K562 (cell line): ENCODE results near the gene PIK3C2A. TPM values are rescaled to one million over a fixed set of nuclear protein-coding genes. Genes with fewer than 3 reads are reported as not detected.

Experiments used
- ATAC-seq: fragments of 200-7000 bp; cut with Tn5 transposase; 3 replicates; pipeline ENCODE4 v1.9.1; 2020; ENCODE audit warnings: moderate library complexity
- BruUV-seq: library from RNA; stranded (reverse); fragments of 400-500 nt; replicated peaks from 2 replicates; lab custom pipeline; 2021; lab: Mats Ljungman, UMichigan
- CTCF ChIA-PET: fragments of 300-600 bp; formaldehyde crosslinking; extraction: SDS; loops from one replicate; lab custom pipeline; 2021; ENCODE audit warnings: low intra/inter-chr PET ratio; lab: Yijun Ruan, JAX
- POLR2A ChIA-PET: fragments of 300-600, 350-650 bp; sonication (Branson Sonifier 250); formaldehyde crosslinking; extraction: SDS; loops from one replicate; lab custom pipeline; 2021; ENCODE audit warnings: antibody characterized with exemption, inconsistent platforms; lab: Yijun Ruan, JAX
- DNase-seq, 4 experiments: peaks; one replicate each; pipeline versions ENCODE4 v3.0.0 to v3.0.0-alpha.2; 2011 to 2018; ENCODE audit warnings: low spot score in 3 of 4, mixed read lengths in 3 of 4; ENCODE audit errors: extremely low read depth in 1 of 4
- FAIRE-seq: peaks from 2 replicates; lab custom pipeline; 2011; peaks lifted over from hg19 to GRCh38; lab: Jason Lieb, UNC
- H2AFZ ChIP-seq: 2 replicates; pipeline ENCODE4 v1.6.0; 2011; ENCODE audit warnings: low read depth, low read length, control low read depth, inconsistent platforms
- H3K27ac ChIP-seq: fragments of 200-600 bp; 3 replicates; pipeline ENCODE4 v1.8.0; 2011; ENCODE audit warnings: low read depth, mild to moderate bottlenecking, control low read depth, inconsistent platforms, low read length, moderate library complexity, mixed read lengths; ENCODE audit errors: extremely low read depth
- H3K27me3 ChIP-seq, 2 experiments: fragments of 300-600 bp in 1 of 2; 2 replicates in 1 of 2; 3 replicates in 1 of 2; pipeline versions ENCODE4 v1.6.0 to v1.8.0; 2011; ENCODE audit warnings: inconsistent platforms in 2 of 2, low read length in 2 of 2, mild to moderate bottlenecking in 1 of 2, mixed read lengths in 1 of 2, moderate library complexity in 1 of 2; ENCODE audit not compliant: control insufficient read depth in 2 of 2, insufficient read depth in 2 of 2
- H3K36me3 ChIP-seq: fragments of 300-600 bp; 3 replicates; pipeline ENCODE4 v1.8.0; 2011; ENCODE audit warnings: mild to moderate bottlenecking, low read length, inconsistent platforms; ENCODE audit not compliant: control insufficient read depth, insufficient read depth
- H3K4me1 ChIP-seq, 2 experiments: fragments of 200-600 bp in 1 of 2; replicated peaks in 1 of 2; 2 replicates in 1 of 2; 3 replicates in 1 of 2; pipeline versions ENCODE4 v1.5.1 to v1.8.0; 2011; ENCODE audit warnings: inconsistent platforms in 2 of 2, low read length in 2 of 2, mild to moderate bottlenecking in 1 of 2, mixed read lengths in 1 of 2, moderate library complexity in 1 of 2; ENCODE audit not compliant: control insufficient read depth in 2 of 2, insufficient read depth in 2 of 2
- H3K4me2 ChIP-seq: 2 replicates; pipeline ENCODE4 v1.6.1; 2011; ENCODE audit warnings: low read length, control low read depth, inconsistent platforms, mixed read lengths; ENCODE audit not compliant: insufficient read depth
- H3K4me3 ChIP-seq: fragments of 200-600 bp; sonication (generic), shearing (Covaris generic); 2 replicates; pipeline ENCODE4 v1.5.1; 2016; ENCODE audit warnings: control low read depth, inconsistent platforms
- H3K79me2 ChIP-seq: fragments of 200-600 bp; 3 replicates; pipeline ENCODE4 v1.8.0; 2011; ENCODE audit warnings: low read length, inconsistent platforms; ENCODE audit not compliant: control insufficient read depth, insufficient read depth
- H3K9ac ChIP-seq, 2 experiments: 2 replicates each; pipeline versions ENCODE4 v1.6.0 to v1.6.1; 2011; ENCODE audit warnings: low read depth in 2 of 2, low read length in 2 of 2, control low read depth in 1 of 2, inconsistent platforms in 1 of 2, mild to moderate bottlenecking in 1 of 2, mixed read lengths in 1 of 2; ENCODE audit not compliant: insufficient read depth in 1 of 2
- H3K9me1 ChIP-seq: one replicate; pipeline ENCODE4 v1.6.0; 2011; ENCODE audit warnings: inconsistent platforms, mild to moderate bottlenecking, low read length, moderate library complexity; ENCODE audit not compliant: control insufficient read depth, insufficient read depth
- H3K9me3 ChIP-seq: replicated peaks from 2 replicates; pipeline ENCODE4 v1.5.1; 2011; ENCODE audit warnings: low read depth, low read length, inconsistent platforms; ENCODE audit not compliant: control insufficient read depth, insufficient read depth
- H4K20me1 ChIP-seq: replicated peaks from 2 replicates; pipeline ENCODE4 v1.6.1; 2011; ENCODE audit warnings: low read length, inconsistent platforms, mixed read lengths; ENCODE audit not compliant: control insufficient read depth, insufficient read depth
- MXI1 ChIP-seq: IDR thresholded peaks from 2 replicates; pipeline ENCODE4 v1.6.1; 2011; ENCODE audit warnings: low read depth, mild to moderate bottlenecking, improper control_type of control experiment, low read length
- RAD51 ChIP-seq: fragments of 450-650 bp; IDR thresholded peaks from 2 replicates; pipeline ENCODE4 v1.7.1; 2016; ENCODE audit warnings: low read depth, mild to moderate bottlenecking, borderline replicate concordance
- WGBS: fragments of 100-300 bp; shearing (Covaris generic); methylation state at CpG from one replicate; pipeline ENCODE4 v1.1.6; 2016; ENCODE audit warnings: low coverage, mixed read lengths; ENCODE audit not compliant: insufficient coverage; ENCODE audit errors: missing lambda C conversion rate; 5-methylcytosine and 5-hydroxymethylcytosine counted together
- in situ Hi-C: fragments of 300-500 bp; cut with MboI; formaldehyde crosslinking; loops from 4 replicates; pipeline ENCODE4 v1.15.0; 2018; ENCODE audit warnings: inconsistent platforms, mixed read lengths
- intact Hi-C: fragments of 100-400 bp; cut with micrococcal nuclease; formaldehyde crosslinking; loops from 2 replicates; pipeline ENCODE4 v1.14.2; 2022
- polyA plus RNA-seq, 8 experiments: library from polyadenylated mRNA; depleted of rRNA in 4 of 8; stranded (reverse) in 5 of 8; unstranded in 3 of 8; fragments of >200 nt; fragmentation: Nextera tagmentation in 2 of 8; fragmentation: Illumina TruSeq in 1 of 8; extraction: Ambion mirVana in 2 of 8; extraction: Trizol in 1 of 8; gene quantifications; 2 replicates each; pipeline versions ENCODE4 v1.2.1 to v1.2.3, GENCODE V29; 2011 to 2014; ENCODE audit warnings: inconsistent platforms in 1 of 8, missing spikeins in 1 of 8
- total RNA-seq, 7 experiments: library from RNA; depleted of rRNA in 6 of 7; stranded (reverse); fragments of >200 nt in 6 of 7; fragmentation: Illumina TruSeq in 2 of 7; extraction: Trizol in 2 of 7; gene quantifications; 2 replicates each; pipeline versions ENCODE4 v1.2.1 to v1.2.3, GENCODE V29; 2011 to 2021; ENCODE audit warnings: low replicate concordance in 1 of 7
- TF ChIP-seq, protein P1 (sequence below): IDR thresholded peaks from 2 replicates; pipeline ENCODE4 v1.6.1; 2011; ENCODE audit warnings: borderline replicate concordance, low read depth, mild to moderate bottlenecking, moderate library complexity, low read length; ENCODE audit not compliant: insufficient read depth, poor library complexity, severe bottlenecking
- TF ChIP-seq, protein P2 (sequence below), 2 experiments: fragments of 450-650 bp in 1 of 2; IDR thresholded peaks; 2 replicates each; pipeline ENCODE4 v1.6.1; 2011 to 2017; ENCODE audit warnings: low read depth in 2 of 2, antibody characterized with exemption in 1 of 2, borderline replicate concordance in 1 of 2, low read length in 1 of 2, mild to moderate bottlenecking in 1 of 2, mixed read lengths in 1 of 2; ENCODE audit not compliant: control insufficient read depth in 1 of 2

PIK3C2A gene
- total and polyA plus RNA-seq, 9 of the 15 experiments (the other 6 are each of a cell fraction or from before 2014, with no cell fraction given) = 3.1 to 25.2 (median 15.6) TPM

DNA sequence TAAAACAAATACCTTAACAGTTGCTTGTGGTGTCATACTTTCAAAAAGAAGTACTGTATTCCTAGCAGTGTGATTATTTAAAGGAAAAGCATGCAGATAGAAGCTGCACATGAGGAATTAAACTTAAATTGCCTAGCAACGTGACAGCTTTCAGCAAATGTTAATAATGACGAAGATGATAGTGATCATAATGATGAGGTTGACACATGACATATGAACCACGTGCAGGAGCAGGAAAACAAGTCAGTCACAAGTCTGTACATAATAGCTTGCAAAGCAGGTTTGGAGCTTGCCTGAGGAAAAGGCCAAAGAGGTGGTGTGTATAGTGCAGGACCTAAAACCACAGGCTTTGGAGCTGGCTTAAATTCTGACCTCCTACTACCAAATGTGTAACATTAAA, 30.6 kb upstream of the PIK3C2A start:
- H3K36me3 ChIP-seq = no peaks in the 10 kb centered on the region
- H3K4me1 ChIP-seq = no peaks in the 10 kb centered on the region
- 0 out of 5 replicates have a peak, but pooled peaks cover 0 to 2% of the 10 kb centered on the region in 2 experiments for H3K27me3 ChIP-seq
- POLR2A ChIA-PET = interaction anchor here (0.6 kb wide), 1 partner anchor 458 kb away, joined by 3 read pairs; no protein-coding TSS in a partner anchor
- H3K4me2 ChIP-seq = no peak overlapping the region
- H3K27ac ChIP-seq = no peak overlapping the region
- H3K9ac ChIP-seq = no peak overlapping the region
- CTCF ChIA-PET = no interaction called here
- WGBS = 1% methylated on average over 3 of the region's 3 CpGs
- DNase-seq (no peak), ATAC-seq (no peak), FAIRE-seq (no peak)
- intact Hi-C loops = no loop called here
- no peaks in the 10 kb centered on the region for H3K9me3 ChIP-seq
- H3K9me1 ChIP-seq = no peaks in the 10 kb centered on the region
- no peaks in the 10 kb centered on the region for H3K79me2 ChIP-seq
- in situ Hi-C loops = loop anchor here (10.0 kb wide), 1 partner anchor 286 kb away; no protein-coding TSS in a partner anchor
- H4K20me1 ChIP-seq = no peaks in the 10 kb centered on the region
- no peak overlapping the region for H3K4me3 ChIP-seq
- no TSS peak for BruUV-seq
- H2AFZ ChIP-seq = no peak overlapping the region
- TF ChIP-seq, protein P1, sequence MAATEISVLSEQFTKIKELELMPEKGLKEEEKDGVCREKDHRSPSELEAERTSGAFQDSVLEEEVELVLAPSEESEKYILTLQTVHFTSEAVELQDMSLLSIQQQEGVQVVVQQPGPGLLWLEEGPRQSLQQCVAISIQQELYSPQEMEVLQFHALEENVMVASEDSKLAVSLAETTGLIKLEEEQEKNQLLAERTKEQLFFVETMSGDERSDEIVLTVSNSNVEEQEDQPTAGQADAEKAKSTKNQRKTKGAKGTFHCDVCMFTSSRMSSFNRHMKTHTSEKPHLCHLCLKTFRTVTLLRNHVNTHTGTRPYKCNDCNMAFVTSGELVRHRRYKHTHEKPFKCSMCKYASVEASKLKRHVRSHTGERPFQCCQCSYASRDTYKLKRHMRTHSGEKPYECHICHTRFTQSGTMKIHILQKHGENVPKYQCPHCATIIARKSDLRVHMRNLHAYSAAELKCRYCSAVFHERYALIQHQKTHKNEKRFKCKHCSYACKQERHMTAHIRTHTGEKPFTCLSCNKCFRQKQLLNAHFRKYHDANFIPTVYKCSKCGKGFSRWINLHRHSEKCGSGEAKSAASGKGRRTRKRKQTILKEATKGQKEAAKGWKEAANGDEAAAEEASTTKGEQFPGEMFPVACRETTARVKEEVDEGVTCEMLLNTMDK = no peak
- TF ChIP-seq, protein P2, sequence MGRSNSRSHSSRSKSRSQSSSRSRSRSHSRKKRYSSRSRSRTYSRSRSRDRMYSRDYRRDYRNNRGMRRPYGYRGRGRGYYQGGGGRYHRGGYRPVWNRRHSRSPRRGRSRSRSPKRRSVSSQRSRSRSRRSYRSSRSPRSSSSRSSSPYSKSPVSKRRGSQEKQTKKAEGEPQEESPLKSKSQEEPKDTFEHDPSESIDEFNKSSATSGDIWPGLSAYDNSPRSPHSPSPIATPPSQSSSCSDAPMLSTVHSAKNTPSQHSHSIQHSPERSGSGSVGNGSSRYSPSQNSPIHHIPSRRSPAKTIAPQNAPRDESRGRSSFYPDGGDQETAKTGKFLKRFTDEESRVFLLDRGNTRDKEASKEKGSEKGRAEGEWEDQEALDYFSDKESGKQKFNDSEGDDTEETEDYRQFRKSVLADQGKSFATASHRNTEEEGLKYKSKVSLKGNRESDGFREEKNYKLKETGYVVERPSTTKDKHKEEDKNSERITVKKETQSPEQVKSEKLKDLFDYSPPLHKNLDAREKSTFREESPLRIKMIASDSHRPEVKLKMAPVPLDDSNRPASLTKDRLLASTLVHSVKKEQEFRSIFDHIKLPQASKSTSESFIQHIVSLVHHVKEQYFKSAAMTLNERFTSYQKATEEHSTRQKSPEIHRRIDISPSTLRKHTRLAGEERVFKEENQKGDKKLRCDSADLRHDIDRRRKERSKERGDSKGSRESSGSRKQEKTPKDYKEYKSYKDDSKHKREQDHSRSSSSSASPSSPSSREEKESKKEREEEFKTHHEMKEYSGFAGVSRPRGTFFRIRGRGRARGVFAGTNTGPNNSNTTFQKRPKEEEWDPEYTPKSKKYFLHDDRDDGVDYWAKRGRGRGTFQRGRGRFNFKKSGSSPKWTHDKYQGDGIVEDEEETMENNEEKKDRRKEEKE (IDR thresholded peaks at IDR 0.05; ENCODE audit: borderline replicate concordance in 1 of 2, control insufficient read depth in 1 of 2, low read depth in 2 of 2, low read length in 1 of 2) = no peak
- no peak for TF ChIP-seq MXI1
- 0 out of 2 replicates have a peak, but pooled peaks have one; percentile 19 for TF ChIP-seq RAD51
